Ascending aorta (tissue), 2 donors: ENCODE results near the gene CPED1. TPM values are rescaled to one million over a fixed set of nuclear protein-coding genes. Genes with fewer than 3 reads are reported as not detected.

Experiments
- DNase-seq, 2 donors: peaks; one replicate each; pipeline ENCODE4 v3.0.0-alpha.2; 2019; ENCODE audit warnings: low spot score in 2 of 2
- H3K27ac ChIP-seq, 2 donors: fragments of 200-600 bp; sonication (generic); one replicate each; pipeline ENCODE4 v1.5.1; 2016 to 2017; ENCODE audit warnings: mild to moderate bottlenecking in 1 of 2
- H3K27me3 ChIP-seq: fragments of 200-600 bp; sonication (generic); one replicate; pipeline ENCODE4 v1.5.1; 2017
- H3K36me3 ChIP-seq, 2 donors: fragments of 200-600 bp; sonication (generic); one replicate each; pipeline ENCODE4 v1.5.1; 2016
- H3K4me1 ChIP-seq, 2 donors: fragments of 200-600 bp; sonication (generic); one replicate each; pipeline ENCODE4 v1.5.1; 2016 to 2017; ENCODE audit warnings: mild to moderate bottlenecking in 1 of 2
- H3K4me3 ChIP-seq, 2 donors: fragments of 200-600 bp; sonication (generic); one replicate each; pipeline ENCODE4 v1.5.1; 2016 to 2017; ENCODE audit warnings: mild to moderate bottlenecking in 1 of 2
- H3K9me3 ChIP-seq, 2 donors: fragments of 200-600 bp; sonication (generic); one replicate each; pipeline ENCODE4 v1.5.1; 2016
- CTCF ChIP-seq, 3 experiments: fragments of 200-600 bp in 2 of 3; fragments of 450-650 bp in 1 of 3; sonication (generic) in 2 of 3; IDR thresholded peaks; one replicate each; pipeline ENCODE4 v1.5.1; 2016 to 2019; ENCODE audit warnings: antibody characterized with exemption in 3 of 3, mild to moderate bottlenecking in 1 of 3, moderate library complexity in 1 of 3
- intact Hi-C: fragments of 100-400 bp; cut with DNase I; formaldehyde crosslinking; loops from one replicate; pipeline ENCODE4 v1.15.1; 2023
- total RNA-seq: library from RNA; depleted of rRNA; stranded (reverse); fragments of >200 nt; gene quantifications from one replicate; pipeline ENCODE4 v1.1.0, GENCODE V29; 2016

CPED1 gene
- total RNA-seq, 1 donor from 2014 or later, result 69.5 TPM

- no peak for DNase-seq
- Histone ChIP-seq H3K27ac (peak overlapping the region; percentile 66 to 75), H3K9me3 (no peaks in the 10 kb centered on the region), H3K27me3 (no peaks in the 10 kb centered on the region), H3K4me3 (no peak overlapping the region), H3K36me3 (no peaks in the 10 kb centered on the region), H3K4me1 (peaks cover 6 to 33% of the 10 kb centered on the region in 2 donors)
- intact Hi-C loops, result no loop called here
- TF ChIP-seq CTCF (IDR thresholded peaks at IDR 0.05), result no peak
Observed at GRCh38 chr7:121042195-121042594, 53.7 kb downstream of the CPED1 start.

GRCh38 chr7:121042899-121043298 is 54.4 kb downstream of the CPED1 start:
- TF ChIP-seq CTCF (IDR thresholded peaks at IDR 0.05), result no peak
- DNase-seq, result no peak
- no peak overlapping the region for H3K4me3 ChIP-seq
- H3K9me3 ChIP-seq, result no peaks in the 10 kb centered on the region
- intact Hi-C loops, result no loop called here
- H3K27me3 ChIP-seq, result no peaks in the 10 kb centered on the region
- peaks cover 3 to 4% of the 10 kb centered on the region in 2 donors for H3K36me3 ChIP-seq
- H3K27ac ChIP-seq, result peak overlapping the region; percentile 66 to 75
- peaks cover 6 to 33% of the 10 kb centered on the region in 2 donors for H3K4me1 ChIP-seq

DNA sequence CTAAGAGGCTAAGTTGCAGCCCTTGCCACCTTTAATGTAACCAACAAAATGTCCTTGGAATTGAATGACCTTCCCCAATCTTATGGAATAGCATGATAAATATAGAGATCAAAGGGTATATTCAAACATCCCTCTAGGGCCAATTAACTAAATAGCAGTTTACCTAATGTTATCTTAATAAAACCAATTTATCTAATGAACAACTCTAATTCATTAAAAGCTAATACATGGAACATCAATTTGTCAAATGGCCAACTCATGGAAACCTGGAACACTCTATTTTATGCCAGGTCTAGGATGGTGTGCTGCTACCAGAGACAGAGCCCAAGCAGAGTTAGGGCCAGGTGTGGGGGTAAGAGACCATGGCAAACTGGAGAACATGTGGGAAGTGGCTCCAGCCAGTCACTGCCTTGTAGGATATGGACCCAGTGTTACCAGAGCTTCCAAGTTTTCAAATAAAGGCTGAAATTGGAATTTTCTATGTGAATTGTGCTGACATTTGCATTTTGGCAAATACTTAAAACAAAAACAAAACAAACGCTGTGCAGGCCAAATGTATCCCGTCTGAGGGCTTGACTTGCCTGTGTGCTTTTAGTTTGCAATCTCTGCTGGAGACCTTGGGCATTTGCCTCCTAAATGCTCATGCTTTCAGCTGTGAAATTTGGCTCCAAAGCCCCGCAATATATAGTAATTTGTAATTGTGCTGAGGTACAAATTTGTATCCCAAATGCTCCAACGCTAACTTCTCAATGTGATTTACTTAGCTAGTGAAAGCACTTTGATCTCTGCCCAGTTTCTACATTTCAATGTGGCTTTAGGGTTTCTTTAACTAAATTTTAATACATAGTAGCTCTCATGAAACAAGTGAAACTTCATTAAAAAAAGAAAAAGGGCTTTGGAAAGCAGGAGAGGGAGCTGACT is 55.1 kb downstream of the CPED1 start:
- DNase-seq, result no peak
- intact Hi-C loops, result no loop called here
- Histone ChIP-seq H3K27me3 (no peaks in the 10 kb centered on the region), H3K4me3 (no peak overlapping the region), H3K27ac (no peak overlapping the region), H3K36me3 (peaks cover 6 to 9% of the 10 kb centered on the region in 2 donors), H3K4me1 (peaks cover 6 to 33% of the 10 kb centered on the region in 2 donors), H3K9me3 (no peaks in the 10 kb centered on the region)
- no peak for TF ChIP-seq CTCF (IDR thresholded peaks at IDR 0.05)

DNA sequence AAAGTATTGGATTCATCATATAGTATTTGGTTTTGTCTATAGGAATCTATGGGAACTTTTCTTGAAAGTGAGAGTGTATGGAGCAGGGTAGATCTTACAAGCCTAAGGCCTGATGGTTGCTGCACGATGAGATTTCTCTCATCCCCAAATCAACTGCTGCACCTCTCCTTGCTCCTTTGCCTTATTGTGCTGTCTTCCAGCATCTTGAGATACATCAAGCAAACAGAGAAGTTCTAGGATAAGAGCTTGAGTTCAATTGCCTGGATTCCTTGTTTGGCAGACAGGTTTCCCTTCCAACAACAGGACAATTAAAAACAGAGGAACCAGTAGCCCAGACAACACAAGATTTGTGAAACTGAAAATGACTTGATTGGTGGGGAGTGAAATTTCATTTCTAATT is 56.6 kb downstream of the CPED1 start:
- Histone ChIP-seq H3K4me3 (peak overlapping the region; percentile 15 to 36), H3K36me3 (peaks cover 6 to 9% of the 10 kb centered on the region in 2 donors), H3K27ac (peak overlapping the region; percentile 36 to 67), H3K27me3 (no peaks in the 10 kb centered on the region), H3K4me1 (peaks cover 6 to 39% of the 10 kb centered on the region in 2 donors), H3K9me3 (no peaks in the 10 kb centered on the region)
- intact Hi-C loops, result no loop called here
- DNase-seq, result no peak
- TF ChIP-seq CTCF (IDR thresholded peaks at IDR 0.05), result no peak

GRCh38 chr7:121046009-121046408 is 57.5 kb downstream of the CPED1 start:
- H3K27me3 ChIP-seq, result no peaks in the 10 kb centered on the region
- DNase-seq, result no peak
- TF ChIP-seq CTCF (IDR thresholded peaks at IDR 0.05), result no peak
- peak overlapping the region in 1 of 2 donors; percentile 67 for H3K27ac ChIP-seq
- intact Hi-C loops, result no loop called here
- no peaks in the 10 kb centered on the region for H3K9me3 ChIP-seq
- H3K4me3 ChIP-seq, result peak overlapping the region in 1 of 2 donors; percentile 36
- peaks cover 6 to 9% of the 10 kb centered on the region in 2 donors for H3K36me3 ChIP-seq
- H3K4me1 ChIP-seq, result peaks cover 6 to 37% of the 10 kb centered on the region in 2 donors
